Measurements from ENCODE around the gene EPHB2. TPM values are rescaled to one million over a fixed set of nuclear protein-coding genes. Genes with fewer than 3 reads are reported as not detected.

Gene EPHB2
- total and polyA plus RNA-seq, 2 donors (not counting 3 experiments of a cell fraction or from before 2014, with no cell fraction given): 50.8 to 69.1 TPM

- peaks cover 13% of the 10 kb centered on the region for H3K4me1 ChIP-seq (ENCODE audit: control insufficient read depth, extremely low read depth, insufficient read depth, low read length)
- H4K20me1 ChIP-seq (replicated peaks; ENCODE audit: control insufficient read depth, extremely low read depth, insufficient read depth, low read length): no peaks in the 10 kb centered on the region
- TF ChIP-seq FOS (IDR thresholded peaks at IDR 0.05; ENCODE audit: borderline replicate concordance, insufficient read depth, low read length) (no peak), MAX (IDR thresholded peaks at IDR 0.05; ENCODE audit: insufficient read depth, insufficient read length) (no peak), POLR2AphosphoS5 (IDR thresholded peaks at IDR 0.05; ENCODE audit: insufficient read depth, low read depth, low read length) (no peak), EZH2 (IDR thresholded peaks at IDR 0.05; ENCODE audit: borderline replicate concordance, low read depth, low read length, severe bottlenecking) (no peak), GATA2 (IDR thresholded peaks at IDR 0.05; ENCODE audit: insufficient read depth, insufficient read length, low read depth, low read length) (no peak), JUN (IDR thresholded peaks at IDR 0.05; ENCODE audit: borderline replicate concordance, insufficient read depth, insufficient read length, low read depth) (no peak), POLR2A (IDR thresholded peaks at IDR 0.05; ENCODE audit: low read depth, low read length) (no peak), MYC (IDR thresholded peaks at IDR 0.05; ENCODE audit: low read depth, low read length) (no peak)
- TF ChIP-seq, protein P1, sequence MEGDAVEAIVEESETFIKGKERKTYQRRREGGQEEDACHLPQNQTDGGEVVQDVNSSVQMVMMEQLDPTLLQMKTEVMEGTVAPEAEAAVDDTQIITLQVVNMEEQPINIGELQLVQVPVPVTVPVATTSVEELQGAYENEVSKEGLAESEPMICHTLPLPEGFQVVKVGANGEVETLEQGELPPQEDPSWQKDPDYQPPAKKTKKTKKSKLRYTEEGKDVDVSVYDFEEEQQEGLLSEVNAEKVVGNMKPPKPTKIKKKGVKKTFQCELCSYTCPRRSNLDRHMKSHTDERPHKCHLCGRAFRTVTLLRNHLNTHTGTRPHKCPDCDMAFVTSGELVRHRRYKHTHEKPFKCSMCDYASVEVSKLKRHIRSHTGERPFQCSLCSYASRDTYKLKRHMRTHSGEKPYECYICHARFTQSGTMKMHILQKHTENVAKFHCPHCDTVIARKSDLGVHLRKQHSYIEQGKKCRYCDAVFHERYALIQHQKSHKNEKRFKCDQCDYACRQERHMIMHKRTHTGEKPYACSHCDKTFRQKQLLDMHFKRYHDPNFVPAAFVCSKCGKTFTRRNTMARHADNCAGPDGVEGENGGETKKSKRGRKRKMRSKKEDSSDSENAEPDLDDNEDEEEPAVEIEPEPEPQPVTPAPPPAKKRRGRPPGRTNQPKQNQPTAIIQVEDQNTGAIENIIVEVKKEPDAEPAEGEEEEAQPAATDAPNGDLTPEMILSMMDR (IDR thresholded peaks at IDR 0.05; ENCODE audit: extremely low read depth in 1 of 2, insufficient read depth in 1 of 2, low read depth in 1 of 2, low read length in 2 of 2): no peak
- no peaks in the 10 kb centered on the region for H3K9me3 ChIP-seq (replicated peaks; ENCODE audit: control insufficient read depth, insufficient read depth, low read length)
- no peaks in the 10 kb centered on the region for H3K27me3 ChIP-seq (ENCODE audit: control insufficient read depth in 2 of 2, insufficient read depth in 2 of 2, low read length in 2 of 2)
- intact Hi-C loops (cut with micrococcal nuclease) (no loop called here), dilution Hi-C loops (cut with MboI; ENCODE audit: extremely low pct_ligation_motif_present, low sequenced_read_pairs) (no loop called here)
- ChIA-PET CTCF (interaction anchor here (1.1 to 1.4 kb wide), 3 partner anchors 9 to 113 kb away, joined by 3 to 6 read pairs (median 3); no protein-coding TSS in a partner anchor), POLR2A (no interaction called here)
- H3K4me2 ChIP-seq (ENCODE audit: insufficient read depth, low read length): no peak overlapping the region
- no peak overlapping the region for H2AFZ ChIP-seq (ENCODE audit: low read depth, low read length)
- DNase-seq (ENCODE audit: low read depth, low spot score) (no peak), FAIRE-seq (no peak)
- H3K4me3 ChIP-seq (replicated peaks in 1 of 3; ENCODE audit: insufficient read depth in 1 of 3, low read depth in 1 of 3, low read length in 3 of 3): no peak overlapping the region
- H3K79me2 ChIP-seq (ENCODE audit: control insufficient read depth, insufficient read depth, low read length): no peaks in the 10 kb centered on the region
- H3K9me1 ChIP-seq (replicated peaks; ENCODE audit: control insufficient read depth, extremely low read depth, insufficient read depth, low read length): no peaks in the 10 kb centered on the region
- no TSS peak for BruUV-seq (replicated peaks)
- no peak overlapping the region for H3K27ac ChIP-seq (ENCODE audit: insufficient read depth, low read depth, low read length)
- no peaks in the 10 kb centered on the region for H3K36me3 ChIP-seq (ENCODE audit: control insufficient read depth in 2 of 2, extremely low read depth in 1 of 2, insufficient read depth in 2 of 2, low read length in 2 of 2)
- H3K9ac ChIP-seq (replicated peaks; ENCODE audit: extremely low read depth, insufficient read depth, low read length): no peak overlapping the region
These were observed 106.8 kb downstream of the EPHB2 start for GRCh38 chr1:22817462-22817861.
